ENCODE results near the gene CARD11. TPM values are rescaled to one million over a fixed set of nuclear protein-coding genes. Genes with fewer than 3 reads are reported as not detected.

CARD11 gene
- total RNA-seq, 2 donors from 2014 or later, result 3.7 to 4.4 TPM

- no peaks in the 10 kb centered on the region for H3K4me1 ChIP-seq (ENCODE audit: control insufficient read depth in 1 of 2, low read depth in 2 of 2)
- no peak for DNase-seq (ENCODE audit: low spot score)
- ATAC-seq (ENCODE audit: insufficient number of reproducible peaks, low FRiP score, low read depth), result no peak
- no peaks in the 10 kb centered on the region for H3K36me3 ChIP-seq
- H3K4me3 ChIP-seq, result no peak overlapping the region
- no peaks in the 10 kb centered on the region for H3K27me3 ChIP-seq (replicated peaks; ENCODE audit: insufficient read depth)
- no peak for TF ChIP-seq CTCF (IDR thresholded peaks at IDR 0.05)
- no peaks in the 10 kb centered on the region for H3K9me3 ChIP-seq
- no peak overlapping the region for H3K27ac ChIP-seq
Observed at GRCh38 chr7:2936301-2936700, 107.4 kb downstream of the CARD11 start.

- Histone ChIP-seq H3K4me1 (ENCODE audit: control insufficient read depth in 1 of 2, low read depth in 2 of 2) (no peaks in the 10 kb centered on the region), H3K27ac (no peak overlapping the region), H3K27me3 (replicated peaks; ENCODE audit: insufficient read depth) (no peaks in the 10 kb centered on the region), H3K36me3 (no peaks in the 10 kb centered on the region), H3K4me3 (no peak overlapping the region), H3K9me3 (no peaks in the 10 kb centered on the region)
- ATAC-seq (ENCODE audit: insufficient number of reproducible peaks, low FRiP score, low read depth) (no peak), DNase-seq (ENCODE audit: low spot score) (no peak)
- TF ChIP-seq CTCF (IDR thresholded peaks at IDR 0.05), result no peak
Observed at GRCh38 chr7:2934984-2935740, 108.5 kb downstream of the CARD11 start.

GRCh38 chr7:2934211-2934731, 109.4 kb downstream of the CARD11 start:
- DNase-seq (ENCODE audit: low spot score), result no peak
- no peak overlapping the region for H3K27ac ChIP-seq
- H3K36me3 ChIP-seq, result no peaks in the 10 kb centered on the region
- H3K4me1 ChIP-seq (ENCODE audit: control insufficient read depth in 1 of 2, low read depth in 2 of 2), result no peaks in the 10 kb centered on the region
- ATAC-seq (ENCODE audit: insufficient number of reproducible peaks, low FRiP score, low read depth), result no peak
- TF ChIP-seq CTCF (IDR thresholded peaks at IDR 0.05), result no peak
- H3K9me3 ChIP-seq, result no peaks in the 10 kb centered on the region
- no peak overlapping the region for H3K4me3 ChIP-seq
- H3K27me3 ChIP-seq (replicated peaks; ENCODE audit: insufficient read depth), result no peaks in the 10 kb centered on the region

GRCh38 chr7:2932402-2933251, 111.0 kb downstream of the CARD11 start:
- Histone ChIP-seq H3K4me1 (ENCODE audit: control insufficient read depth in 1 of 2, low read depth in 2 of 2) (no peaks in the 10 kb centered on the region), H3K9me3 (no peaks in the 10 kb centered on the region), H3K27ac (no peak overlapping the region), H3K4me3 (no peak overlapping the region), H3K36me3 (no peaks in the 10 kb centered on the region), H3K27me3 (replicated peaks; ENCODE audit: insufficient read depth) (no peaks in the 10 kb centered on the region)
- no peak for ATAC-seq (ENCODE audit: insufficient number of reproducible peaks, low FRiP score, low read depth)
- no peak for DNase-seq (ENCODE audit: low spot score)
- TF ChIP-seq CTCF (IDR thresholded peaks at IDR 0.05), result no peak

- no peaks in the 10 kb centered on the region for H3K27me3 ChIP-seq (replicated peaks; ENCODE audit: insufficient read depth)
- H3K9me3 ChIP-seq, result no peaks in the 10 kb centered on the region
- TF ChIP-seq CTCF (IDR thresholded peaks at IDR 0.05), result no peak
- H3K4me1 ChIP-seq (ENCODE audit: control insufficient read depth in 1 of 2, low read depth in 2 of 2), result no peaks in the 10 kb centered on the region
- no peaks in the 10 kb centered on the region for H3K36me3 ChIP-seq
- DNase-seq (ENCODE audit: low spot score) (no peak), ATAC-seq (ENCODE audit: insufficient number of reproducible peaks, low FRiP score, low read depth) (no peak)
- H3K4me3 ChIP-seq, result no peak overlapping the region
- H3K27ac ChIP-seq, result no peak overlapping the region
Observed at GRCh38 chr7:2931034-2931415, 112.6 kb downstream of the CARD11 start.
